Naive thymus-derived CD4-positive, alpha-beta T cell (primary cell): ENCODE measurements around the gene BTLA. TPM values are rescaled to one million over a fixed set of nuclear protein-coding genes. Genes with fewer than 3 reads are reported as not detected.

Experiments used
- ATAC-seq: fragments of 150-1000 bp; cut with Tn5 transposase; 2 replicates; pipeline ENCODE4 v1.10.0; 2021; ENCODE audit warnings: mild to moderate bottlenecking, moderate library complexity
- CTCF ChIA-PET: fragments of 350-600 bp; sonication (Branson Sonifier 250); formaldehyde crosslinking; loops from one replicate; lab custom pipeline; 2021; ENCODE audit warnings: antibody characterized with exemption; lab: Charles Lee
- POLR2A ChIA-PET: fragments of 350-600 bp; sonication (Branson Sonifier 250); formaldehyde crosslinking; loops from one replicate; lab custom pipeline; 2021; ENCODE audit warnings: antibody characterized with exemption, inconsistent platforms; lab: Charles Lee
- DNase-seq, 9 donors: peaks; one replicate each; pipeline versions ENCODE4 v3.0.0 to v3.0.0-alpha.2; 2020 to 2022; ENCODE audit warnings: mixed read lengths in 1 of 9
- H3K27ac ChIP-seq: one replicate; pipeline ENCODE4 v1.7.0; 2013; ENCODE audit warnings: mild to moderate bottlenecking, low read depth, low read length, moderate library complexity
- H3K27me3 ChIP-seq, 2 donors: one replicate each; pipeline ENCODE4 v1.7.0; 2013; ENCODE audit warnings: low read length in 2 of 2, mild to moderate bottlenecking in 2 of 2, moderate library complexity in 2 of 2; ENCODE audit not compliant: control insufficient read depth in 2 of 2, insufficient read depth in 2 of 2
- H3K36me3 ChIP-seq, 3 experiments: 1 replicate in 2 of 3; 2 replicates in 1 of 3; pipeline ENCODE4 v1.7.0; 2013; ENCODE audit warnings: low read length in 3 of 3, mild to moderate bottlenecking in 3 of 3, moderate library complexity in 1 of 3; ENCODE audit not compliant: insufficient read depth in 3 of 3, control insufficient read depth in 2 of 3
- H3K4me1 ChIP-seq, 2 donors: one replicate each; pipeline ENCODE4 v1.7.0; 2013; ENCODE audit warnings: low read length in 2 of 2, mild to moderate bottlenecking in 2 of 2, moderate library complexity in 1 of 2; ENCODE audit not compliant: control insufficient read depth in 2 of 2, insufficient read depth in 2 of 2
- H3K4me3 ChIP-seq: 2 replicates; pipeline ENCODE4 v1.7.0; 2013; ENCODE audit warnings: mild to moderate bottlenecking, low read length
- H3K9me3 ChIP-seq, 3 experiments: 1 replicate in 2 of 3; 2 replicates in 1 of 3; pipeline ENCODE4 v1.7.0; 2013; ENCODE audit warnings: low read length in 3 of 3; ENCODE audit not compliant: control insufficient read depth in 2 of 3
- H3K27ac Mint-ChIP-seq, 9 donors: one replicate each; pipeline ENCODE4 v1.8.0; 2020 to 2022; ENCODE audit warnings: mixed read lengths in 9 of 9, mild to moderate bottlenecking in 8 of 9, moderate library complexity in 5 of 9, inconsistent platforms in 2 of 9
- H3K27me3 Mint-ChIP-seq, 5 donors: one replicate each; pipeline ENCODE4 v1.8.0; 2021 to 2022; ENCODE audit warnings: mixed read lengths in 5 of 5, mild to moderate bottlenecking in 1 of 5
- H3K36me3 Mint-ChIP-seq, 5 donors: one replicate each; pipeline ENCODE4 v1.8.0; 2020 to 2022; ENCODE audit warnings: mixed read lengths in 5 of 5, mild to moderate bottlenecking in 3 of 5, inconsistent platforms in 1 of 5
- H3K4me1 Mint-ChIP-seq, 7 donors: one replicate each; pipeline ENCODE4 v1.8.0; 2020 to 2022; ENCODE audit warnings: mixed read lengths in 7 of 7, mild to moderate bottlenecking in 3 of 7, inconsistent platforms in 1 of 7
- H3K4me3 Mint-ChIP-seq, 10 donors: one replicate each; pipeline ENCODE4 v1.8.0; 2020 to 2022; ENCODE audit warnings: mild to moderate bottlenecking in 10 of 10, mixed read lengths in 10 of 10, moderate library complexity in 6 of 10, inconsistent platforms in 2 of 10
- H3K9me3 Mint-ChIP-seq, 11 donors: one replicate each; pipeline ENCODE4 v1.8.0; 2020 to 2022; ENCODE audit warnings: mixed read lengths in 11 of 11, mild to moderate bottlenecking in 4 of 11, inconsistent platforms in 1 of 11, moderate library complexity in 1 of 11
- intact Hi-C, 2 donors: fragments of 100-400 bp; cut with micrococcal nuclease; formaldehyde crosslinking; loops; one replicate each; pipeline ENCODE4 v1.15.1; 2023
- polyA plus RNA-seq, 2 donors: library from polyadenylated mRNA; unstranded; fragments of 300-500 nt; fragmentation: Illumina TruSeq; gene quantifications; one replicate each; pipeline ENCODE4 v1.2.3, GENCODE V29; 2021
- total RNA-seq, 6 experiments: library from RNA in 5 of 6; stranded (reverse) in 5 of 6; gene quantifications; 1 replicate in 5 of 6; 2 replicates in 1 of 6; pipeline ENCODE4 v1.2.3 and lab custom pipeline; 2021 to 2026

BTLA gene
- total and polyA plus RNA-seq, 7 experiments from 2014 or later = 13.3 to 29.5 (median 18.5) TPM

- Mint-ChIP-seq H3K9me3 (peaks cover 0 to 5% (median 0%) of the 10 kb centered on the region in 11 donors), H3K27ac (peak overlapping the region in 5 of 9 donors; percentile 15 to 92 (median 75)), H3K27me3 (no peaks in the 10 kb centered on the region), H3K4me1 (peaks cover 39 to 93% (median 71%) of the 10 kb centered on the region in 7 donors), H3K4me3 (peak overlapping the region in 1 of 10 donors; percentile 7), H3K36me3 (peaks cover 0 to 42% (median 24%) of the 10 kb centered on the region in 5 donors)
- Histone ChIP-seq H3K27ac (no peak overlapping the region), H3K4me3 (no peak overlapping the region), H3K27me3 (no peaks in the 10 kb centered on the region), H3K4me1 (peaks cover 11 to 32% of the 10 kb centered on the region in 2 donors), H3K9me3 (no peaks in the 10 kb centered on the region), H3K36me3 (no peaks in the 10 kb centered on the region)
- DNase-seq (no peak), ATAC-seq (no peak)
- ChIA-PET POLR2A (interaction anchor here (0.6 to 1.1 kb wide), 3 partner anchors 12 to 65 kb away, joined by 3 to 4 read pairs (median 3); partner anchors contain the start of gene BTLA), CTCF (no interaction called here)
- intact Hi-C loops = no loop called here
These were observed 12.3 kb downstream of the BTLA start for GRCh38 chr3:112486811-112487505.

- CTCF ChIA-PET = no interaction called here
- H3K36me3 Mint-ChIP-seq = peaks cover 3 to 48% (median 35%) of the 10 kb centered on the region in 5 donors
- H3K27ac Mint-ChIP-seq = peak overlapping the region in 8 of 9 donors; percentile 6 to 87 (median 66)
- DNase-seq (no peak), ATAC-seq (no peak)
- peaks cover 38 to 93% (median 71%) of the 10 kb centered on the region in 7 donors for H3K4me1 Mint-ChIP-seq
- no peaks in the 10 kb centered on the region for H3K27me3 ChIP-seq
- H3K9me3 Mint-ChIP-seq = peaks cover 0 to 4% (median 0%) of the 10 kb centered on the region in 11 donors
- POLR2A ChIA-PET = interaction anchor here (1.7 kb wide), 1 partner anchor 15 kb away, joined by 9 read pairs; the partner anchor contains the start of gene BTLA
- peaks cover 22 to 25% of the 10 kb centered on the region in 2 donors for H3K4me1 ChIP-seq
- no peaks in the 10 kb centered on the region for H3K9me3 ChIP-seq
- peaks cover 0 to under 1% (median 0%) of the 10 kb centered on the region in 3 experiments for H3K36me3 ChIP-seq
- intact Hi-C loops = no loop called here
- no peak overlapping the region for H3K27ac ChIP-seq
- no peaks in the 10 kb centered on the region for H3K27me3 Mint-ChIP-seq
- no peak overlapping the region for H3K4me3 ChIP-seq
- H3K4me3 Mint-ChIP-seq = peak overlapping the region in 4 of 10 donors; percentile 5 to 20 (median 12)
These were observed 14.9 kb downstream of the BTLA start for GRCh38 chr3:112484352-112484751.

GRCh38 chr3:112482675-112483074 is 16.6 kb downstream of the BTLA start:
- CTCF ChIA-PET = no interaction called here
- H3K4me1 Mint-ChIP-seq = peaks cover 39 to 94% (median 67%) of the 10 kb centered on the region in 7 donors
- peak overlapping the region; percentile 5 for H3K27ac ChIP-seq

GRCh38 chr3:112481302-112481721 is 18.0 kb downstream of the BTLA start:
- Mint-ChIP-seq H3K27me3 (no peaks in the 10 kb centered on the region), H3K9me3 (peaks cover 0 to 7% (median 0%) of the 10 kb centered on the region in 11 donors), H3K27ac (peak overlapping the region in 7 of 9 donors; percentile 21 to 87 (median 65)), H3K36me3 (peaks cover 10 to 61% (median 53%) of the 10 kb centered on the region in 5 donors), H3K4me1 (peaks cover 38 to 95% (median 67%) of the 10 kb centered on the region in 7 donors), H3K4me3 (peak overlapping the region in 6 of 10 donors; percentile 8 to 81 (median 47))
- no peaks in the 10 kb centered on the region for H3K27me3 ChIP-seq
- ATAC-seq = no peak
- no peak overlapping the region for H3K4me3 ChIP-seq
- H3K4me1 ChIP-seq = peaks cover 25 to 27% of the 10 kb centered on the region in 2 donors
- intact Hi-C loops = no loop called here
- H3K9me3 ChIP-seq = no peaks in the 10 kb centered on the region
- no peak for DNase-seq
- POLR2A ChIA-PET = interaction anchor here (0.7 kb wide), 1 partner anchor 13 kb away, joined by 3 read pairs; no protein-coding TSS in a partner anchor
- peaks cover 0 to 10% (median 0%) of the 10 kb centered on the region in 3 experiments for H3K36me3 ChIP-seq
- no peak overlapping the region for H3K27ac ChIP-seq
- CTCF ChIA-PET = interaction anchor here (0.6 kb wide), 1 partner anchor 346 kb away, joined by 3 read pairs; no protein-coding TSS in a partner anchor

More at GRCh38 chr3:112482675-112483074, 16.6 kb downstream of the BTLA start:
- ATAC-seq (no peak), DNase-seq (no peak)
- Histone ChIP-seq H3K4me1 (peaks cover 25 to 27% of the 10 kb centered on the region in 2 donors), H3K4me3 (peak overlapping the region; percentile 32), H3K36me3 (peaks cover 0 to 10% (median 0%) of the 10 kb centered on the region in 3 experiments), H3K27me3 (no peaks in the 10 kb centered on the region), H3K9me3 (no peaks in the 10 kb centered on the region)
- Mint-ChIP-seq H3K27ac (peak overlapping the region; percentile 65 to 93 (median 80)), H3K36me3 (peaks cover 10 to 52% (median 46%) of the 10 kb centered on the region in 5 donors), H3K9me3 (peaks cover 0 to 7% (median 0%) of the 10 kb centered on the region in 11 donors), H3K27me3 (no peaks in the 10 kb centered on the region), H3K4me3 (peak overlapping the region; percentile 13 to 81 (median 70))
- POLR2A ChIA-PET = interaction anchor here (0.5 to 0.6 kb wide), 2 partner anchors 17 to 26 kb away, joined by 3 to 4 read pairs; no protein-coding TSS in a partner anchor
- intact Hi-C loops = loop anchor here in 1 of 2 donors (1.0 to 2.0 kb wide), 2 partner anchors 8 to 18 kb away; no protein-coding TSS in a partner anchor

- H3K36me3 Mint-ChIP-seq = peaks cover 10 to 73% (median 57%) of the 10 kb centered on the region in 5 donors
- peaks cover 0 to 9% (median 0%) of the 10 kb centered on the region in 11 donors for H3K9me3 Mint-ChIP-seq
- Histone ChIP-seq H3K4me1 (peaks cover 44 to 50% of the 10 kb centered on the region in 2 donors), H3K27ac (no peak overlapping the region), H3K36me3 (peaks cover 0 to 10% (median 0%) of the 10 kb centered on the region in 3 experiments), H3K9me3 (no peaks in the 10 kb centered on the region), H3K27me3 (no peaks in the 10 kb centered on the region), H3K4me3 (no peak overlapping the region)
- POLR2A ChIA-PET = interaction anchor here (0.8 to 2.0 kb wide), 6 partner anchors 10 to 24 kb away, joined by 3 to 7 read pairs (median 4); partner anchors contain the start of gene BTLA
- H3K27me3 Mint-ChIP-seq = no peaks in the 10 kb centered on the region
- DNase-seq = no peak
- H3K27ac Mint-ChIP-seq = peak overlapping the region in 4 of 9 donors; percentile 27 to 65 (median 52)
- CTCF ChIA-PET = interaction anchor here (0.7 kb wide), 1 partner anchor 501 kb away, joined by 4 read pairs; no protein-coding TSS in a partner anchor
- peaks cover 52 to 98% (median 75%) of the 10 kb centered on the region in 7 donors for H3K4me1 Mint-ChIP-seq
- no peak for ATAC-seq
- no peak overlapping the region for H3K4me3 Mint-ChIP-seq
- intact Hi-C loops = loop anchor here (2.0 to 10.0 kb wide), 3 partner anchors 13 to 527 kb away; no protein-coding TSS in a partner anchor
These were observed 21.4 kb downstream of the BTLA start for GRCh38 chr3:112477891-112478290.

GRCh38 chr3:112476346-112476745 is 22.9 kb downstream of the BTLA start:
- ATAC-seq (no peak), DNase-seq (no peak)
- ChIA-PET POLR2A (interaction anchor here (2.0 kb wide), 1 partner anchor 11 kb away, joined by 7 read pairs; no protein-coding TSS in a partner anchor), CTCF (interaction anchor here (0.6 to 1.0 kb wide), 2 partner anchors 23 to 180 kb away, joined by 3 to 5 read pairs; partner anchors contain the start of gene BTLA)
- Mint-ChIP-seq H3K27ac (peak overlapping the region in 3 of 9 donors; percentile 14 to 53 (median 51)), H3K9me3 (peaks cover 0 to 9% (median 0%) of the 10 kb centered on the region in 11 donors), H3K27me3 (no peaks in the 10 kb centered on the region), H3K36me3 (peaks cover 17 to 74% (median 65%) of the 10 kb centered on the region in 5 donors), H3K4me1 (peaks cover 49 to 98% (median 75%) of the 10 kb centered on the region in 7 donors), H3K4me3 (peak overlapping the region in 1 of 10 donors; percentile 1)
- Histone ChIP-seq H3K27me3 (no peaks in the 10 kb centered on the region), H3K36me3 (peaks cover 0 to 10% (median 0%) of the 10 kb centered on the region in 3 experiments), H3K27ac (no peak overlapping the region), H3K4me1 (peaks cover 36 to 49% of the 10 kb centered on the region in 2 donors), H3K9me3 (no peaks in the 10 kb centered on the region), H3K4me3 (no peak overlapping the region)
- intact Hi-C loops = loop anchor here in 1 of 2 donors (2.0 to 10.0 kb wide), 2 partner anchors 14 to 528 kb away; no protein-coding TSS in a partner anchor
